Measurements from ENCODE around the gene KCNK16.
"Not testable (repeated sequence)": the region's sequence is repeated elsewhere in the genome, so short reads cannot be mapped to it uniquely, and the experiment has no call there.

DNA sequence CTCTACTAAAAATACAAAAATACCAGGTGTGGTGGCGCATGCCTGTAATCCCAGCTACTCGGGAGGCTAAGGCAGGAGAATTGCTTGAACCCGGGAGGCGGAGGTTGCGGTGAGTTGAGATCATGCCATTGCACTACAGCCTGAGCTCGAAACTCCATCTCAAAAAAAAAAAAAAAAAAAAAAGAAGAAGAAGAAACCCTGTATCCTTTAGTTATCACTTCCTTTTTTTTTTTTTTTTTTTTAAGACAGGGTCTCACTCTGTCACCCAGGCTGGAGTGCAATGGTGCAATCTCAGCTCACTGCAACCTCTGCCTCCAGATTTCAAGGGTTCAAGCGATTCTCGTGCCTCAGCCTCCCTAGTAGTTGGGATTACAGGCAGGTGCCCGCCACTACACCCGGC lies 35.9 kb downstream of the KCNK16 start:
- TF ChIP-seq, protein P1, sequence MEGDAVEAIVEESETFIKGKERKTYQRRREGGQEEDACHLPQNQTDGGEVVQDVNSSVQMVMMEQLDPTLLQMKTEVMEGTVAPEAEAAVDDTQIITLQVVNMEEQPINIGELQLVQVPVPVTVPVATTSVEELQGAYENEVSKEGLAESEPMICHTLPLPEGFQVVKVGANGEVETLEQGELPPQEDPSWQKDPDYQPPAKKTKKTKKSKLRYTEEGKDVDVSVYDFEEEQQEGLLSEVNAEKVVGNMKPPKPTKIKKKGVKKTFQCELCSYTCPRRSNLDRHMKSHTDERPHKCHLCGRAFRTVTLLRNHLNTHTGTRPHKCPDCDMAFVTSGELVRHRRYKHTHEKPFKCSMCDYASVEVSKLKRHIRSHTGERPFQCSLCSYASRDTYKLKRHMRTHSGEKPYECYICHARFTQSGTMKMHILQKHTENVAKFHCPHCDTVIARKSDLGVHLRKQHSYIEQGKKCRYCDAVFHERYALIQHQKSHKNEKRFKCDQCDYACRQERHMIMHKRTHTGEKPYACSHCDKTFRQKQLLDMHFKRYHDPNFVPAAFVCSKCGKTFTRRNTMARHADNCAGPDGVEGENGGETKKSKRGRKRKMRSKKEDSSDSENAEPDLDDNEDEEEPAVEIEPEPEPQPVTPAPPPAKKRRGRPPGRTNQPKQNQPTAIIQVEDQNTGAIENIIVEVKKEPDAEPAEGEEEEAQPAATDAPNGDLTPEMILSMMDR (IDR thresholded peaks at IDR 0.05; ENCODE audit: poor library complexity), result not testable (repeated sequence)
- TF ChIP-seq EZH2 (IDR thresholded peaks at IDR 0.05; ENCODE audit: borderline replicate concordance), result not testable (repeated sequence)
